Kidney (tissue), 14 donors: Measurements from ENCODE around the gene KRTAP5-3. TPM values are rescaled to one million over a fixed set of nuclear protein-coding genes. Genes with fewer than 3 reads are reported as not detected.
A peak's percentile ranks its signal among the peaks of the same experiment; 100 is the strongest.

Experiments
- DNase-seq, 5 donors: peaks; one replicate each; pipeline ENCODE4 v3.0.0-alpha.2; 2013 to 2020
- FAIRE-seq: peaks from 2 replicates; lab custom pipeline; 2012; peaks lifted over from hg19 to GRCh38; lab: Jason Lieb, UNC
- H3K27ac ChIP-seq, 2 donors: one replicate each; pipeline ENCODE4 v1.7.0; 2013; ENCODE audit warnings: low read depth in 2 of 2, low read length in 2 of 2, inconsistent platforms in 1 of 2
- H3K27me3 ChIP-seq: one replicate; pipeline ENCODE4 v1.7.1; 2013; ENCODE audit warnings: low read length, inconsistent platforms; ENCODE audit not compliant: control insufficient read depth, insufficient read depth
- H3K36me3 ChIP-seq, 3 donors: one replicate each; pipeline versions ENCODE4 v1.7.0 to v1.7.1; 2013; ENCODE audit warnings: low read length in 3 of 3, control low read depth in 1 of 3, inconsistent platforms in 1 of 3; ENCODE audit not compliant: insufficient read depth in 3 of 3, control insufficient read depth in 2 of 3
- H3K4me1 ChIP-seq, 3 donors: one replicate each; pipeline versions ENCODE4 v1.7.0 to v1.7.1; 2013; ENCODE audit warnings: low read length in 3 of 3, inconsistent platforms in 1 of 3, low read depth in 1 of 3; ENCODE audit not compliant: control insufficient read depth in 2 of 3, insufficient read depth in 2 of 3
- H3K4me3 ChIP-seq, 3 donors: one replicate each; pipeline versions ENCODE4 v1.7.0 to v1.8.1; 2013; ENCODE audit warnings: low read length in 3 of 3, control low read depth in 1 of 3, inconsistent platforms in 1 of 3
- H3K9ac ChIP-seq, 3 donors: one replicate each; pipeline versions ENCODE4 v1.7.0 to v1.7.1; 2013; ENCODE audit warnings: low read length in 3 of 3, control low read depth in 1 of 3, inconsistent platforms in 1 of 3
- H3K9me3 ChIP-seq, 3 donors: one replicate each; pipeline versions ENCODE4 v1.7.0 to v1.7.1; 2013; ENCODE audit warnings: low read length in 3 of 3, control low read depth in 1 of 3, inconsistent platforms in 1 of 3; ENCODE audit not compliant: control insufficient read depth in 2 of 3, insufficient read depth in 1 of 3
- CTCF ChIP-seq: IDR thresholded peaks from 3 replicates; pipeline ENCODE4 v1.5.1; 2012; ENCODE audit warnings: mild to moderate bottlenecking, moderate library complexity, borderline replicate concordance; ENCODE audit not compliant: insufficient read depth; ENCODE audit errors: extremely low read depth
- intact Hi-C: fragments of 100-400 bp; cut with DNase I; formaldehyde crosslinking; loops from one replicate; pipeline ENCODE4 v1.11.1; 2022
- polyA plus RNA-seq: library from polyadenylated mRNA; stranded (reverse); fragments of 350-450 nt; fragmentation: Illumina TruSeq; extraction: RNeasy Lipid Tissue Mini Kit (QIAGEN cat#74804); gene quantifications from one replicate; pipeline ENCODE4 v1.2.3, GENCODE V29; 2014; ENCODE audit warnings: low read depth, low replicate concordance; ENCODE audit not compliant: insufficient read depth
- total RNA-seq: library from RNA; stranded (reverse); fragmentation: NEBNext Ultra II Directional; extraction: Animal tissue kit (Norgen Biotek cat#: 25700); gene quantifications from one replicate; pipeline ENCODE4 v1.2.1, GENCODE V29; 2021
- donor health status: control.
- donor health status: control.
- donor health status: control.
- donor health status: control.
- donor health status: control.
- donor health status: DM: yes; HTN: yes; CAD: no.
- donor health status: Normal renal cell carcinoma (clear cell type).

The KRTAP5-3 gene
- total and polyA plus RNA-seq, 2 donors from 2014 or later, result not detected

- peak; percentile 73 to 79 (median 75) for DNase-seq
- no peak overlapping the region for H3K9ac ChIP-seq
Measured at GRCh38 chr11:1568441-1568911, 39.8 kb downstream of the KRTAP5-3 start.

GRCh38 chr11:1567721-1568100 lies 40.6 kb downstream of the KRTAP5-3 start:
- Histone ChIP-seq H3K4me3 (no peak overlapping the region), H3K27ac (no peak overlapping the region), H3K27me3 (no peaks in the 10 kb centered on the region), H3K4me1 (peaks cover 0 to 6% (median 0%) of the 10 kb centered on the region in 3 donors), H3K36me3 (no peaks in the 10 kb centered on the region), H3K9me3 (no peaks in the 10 kb centered on the region), H3K9ac (no peak overlapping the region)
- no peak for FAIRE-seq
- intact Hi-C loops, result no loop called here
- no peak for TF ChIP-seq CTCF
- DNase-seq, result peak in 1 of 5 donors; percentile 40

More at GRCh38 chr11:1568441-1568911, 39.8 kb downstream of the KRTAP5-3 start:
- Histone ChIP-seq H3K27ac (no peak overlapping the region), H3K4me3 (no peak overlapping the region), H3K27me3 (no peaks in the 10 kb centered on the region), H3K9me3 (no peaks in the 10 kb centered on the region), H3K36me3 (no peaks in the 10 kb centered on the region), H3K4me1 (peaks cover 0 to 9% (median 0%) of the 10 kb centered on the region in 3 donors)
- no peak for FAIRE-seq
- no peak for TF ChIP-seq CTCF
- intact Hi-C loops, result no loop called here

- Histone ChIP-seq H3K4me1 (peaks cover 0 to 6% (median 0%) of the 10 kb centered on the region in 3 donors), H3K27ac (no peak overlapping the region), H3K27me3 (no peaks in the 10 kb centered on the region), H3K9me3 (no peaks in the 10 kb centered on the region), H3K4me3 (no peak overlapping the region), H3K9ac (no peak overlapping the region), H3K36me3 (no peaks in the 10 kb centered on the region)
- TF ChIP-seq CTCF, result no peak
- intact Hi-C loops, result no loop called here
- no peak for FAIRE-seq
- DNase-seq, result peak in 2 of 5 donors; percentile 58 to 68
Measured at GRCh38 chr11:1567052-1567720, 41.1 kb downstream of the KRTAP5-3 start.
